GM19193 (cell line): ENCODE data around the gene DUSP28.

Source experiments
- POLR2A ChIP-seq: IDR thresholded peaks from 4 replicates; pipeline ENCODE4 v1.6.1; 2011; ENCODE audit not compliant: insufficient read depth, insufficient read length; ENCODE audit errors: extremely low read depth

Gene DUSP28

GRCh38 chr2:240579771-240580614, 19.8 kb downstream of the DUSP28 start:
- TF ChIP-seq POLR2A = no peak

GRCh38 chr2:240581811-240582210, 21.7 kb downstream of the DUSP28 start:
- TF ChIP-seq POLR2A = no peak

GRCh38 chr2:240582781-240583180, 22.6 kb downstream of the DUSP28 start:
- no peak for TF ChIP-seq POLR2A

- no peak for TF ChIP-seq POLR2A
These were observed 23.6 kb downstream of the DUSP28 start for GRCh38 chr2:240583774-240584173.

GRCh38 chr2:240584486-240585031, 24.4 kb downstream of the DUSP28 start:
- TF ChIP-seq POLR2A = peak; percentile 67

GRCh38 chr2:240585101-240585500, 24.9 kb downstream of the DUSP28 start:
- TF ChIP-seq POLR2A = peak; percentile 10

GRCh38 chr2:240585681-240586197, 25.6 kb downstream of the DUSP28 start:
- TF ChIP-seq POLR2A = no peak

GRCh38 chr2:240586198-240586918, 26.2 kb downstream of the DUSP28 start, which contains the start of gene CAPN10:
CAPN10 (plus strand) TSS chr2:240586734; CDS start chr2:240586912, 178 bp downstream.
- peak; percentile 94 for TF ChIP-seq POLR2A

- TF ChIP-seq POLR2A = no peak
These were observed 27.0 kb downstream of the DUSP28 start for GRCh38 chr2:240586919-240587800.

- TF ChIP-seq POLR2A = no peak
These were observed 28.0 kb downstream of the DUSP28 start for GRCh38 chr2:240588006-240588655.

GRCh38 chr2:240588669-240589068, 28.5 kb downstream of the DUSP28 start:
- TF ChIP-seq POLR2A = no peak

GRCh38 chr2:240589375-240589774, 29.2 kb downstream of the DUSP28 start:
- TF ChIP-seq POLR2A = no peak

- TF ChIP-seq POLR2A = no peak
These were observed 29.8 kb downstream of the DUSP28 start for GRCh38 chr2:240589850-240590525.
